ENCODE measurements around the gene ERAP2.
A peak's percentile ranks its signal among the peaks of the same experiment; 100 is the strongest.
"Not testable (repeated sequence)": the region's sequence is repeated elsewhere in the genome, so short reads cannot be mapped to it uniquely, and the experiment has no call there.

ERAP2 gene

GRCh38 chr5:96876292-96876850 lies at the start of gene ERAP2:
ERAP2 (plus strand) TSS chr5:96876500; CDS start chr5:96879686, 3,186 bp downstream.
- peak; percentile 50 to 53 for DNase-seq

GRCh38 chr5:96829297-96829696 lies 47.0 kb upstream of the ERAP2 start:
- no peak for DNase-seq

GRCh38 chr5:96834016-96834415 lies 42.3 kb upstream of the ERAP2 start:
- DNase-seq, result no peak

- no peak for DNase-seq
Observed at GRCh38 chr5:96835791-96836191, 40.5 kb upstream of the ERAP2 start.

- DNase-seq, result no peak
Observed at GRCh38 chr5:96836817-96837216, 39.5 kb upstream of the ERAP2 start.

GRCh38 chr5:96837303-96837702 lies 39.0 kb upstream of the ERAP2 start:
- DNase-seq, result no peak

GRCh38 chr5:96838201-96839070 lies 37.9 kb upstream of the ERAP2 start:
- DNase-seq, result no peak

- DNase-seq, result no peak
Observed at GRCh38 chr5:96839071-96839592, 37.2 kb upstream of the ERAP2 start.

- not testable (repeated sequence) for DNase-seq
Observed at GRCh38 chr5:96841931-96842330, 34.4 kb upstream of the ERAP2 start.

- no peak for DNase-seq
Observed at GRCh38 chr5:96843140-96843539, 33.2 kb upstream of the ERAP2 start.

GRCh38 chr5:96844481-96844990 lies 31.8 kb upstream of the ERAP2 start:
- DNase-seq, result peak; percentile 27 to 34

GRCh38 chr5:96851312-96852062 lies 24.8 kb upstream of the ERAP2 start:
- no peak for DNase-seq

- no peak for DNase-seq
Observed at GRCh38 chr5:96852759-96853158, 23.5 kb upstream of the ERAP2 start.

GRCh38 chr5:96854067-96854466 lies 22.2 kb upstream of the ERAP2 start:
- no peak for DNase-seq

GRCh38 chr5:96855031-96855872 lies 21.0 kb upstream of the ERAP2 start:
- DNase-seq, result peak; percentile 45 to 50

- DNase-seq, result no peak
Observed at GRCh38 chr5:96856371-96856770, 19.9 kb upstream of the ERAP2 start.

GRCh38 chr5:96857454-96857853 lies 18.8 kb upstream of the ERAP2 start:
- DNase-seq, result no peak

- no peak for DNase-seq
Observed at GRCh38 chr5:96857924-96858323, 18.4 kb upstream of the ERAP2 start.

GRCh38 chr5:96859375-96859774 lies 16.9 kb upstream of the ERAP2 start:
- DNase-seq, result no peak

- DNase-seq, result no peak
Observed at GRCh38 chr5:96861076-96861475, 15.2 kb upstream of the ERAP2 start.

GRCh38 chr5:96863114-96863513 lies 13.2 kb upstream of the ERAP2 start:
- DNase-seq, result no peak

GRCh38 chr5:96863949-96864584 lies 12.2 kb upstream of the ERAP2 start:
- no peak for DNase-seq

All from AML-193 (cell line).